ENCODE results near the gene DENND5A. TPM values are rescaled to one million over a fixed set of nuclear protein-coding genes. Genes with fewer than 3 reads are reported as not detected.

Gene DENND5A
- total RNA-seq, 1 experiment from 2014 or later: 58.0 TPM

GRCh38 chr11:9095421-9095820, 169.7 kb downstream of the DENND5A start:
- H3K9me3 Mint-ChIP-seq (ENCODE audit: unreplicated experiment): no peaks in the 10 kb centered on the region
- TF ChIP-seq CTCF (IDR thresholded peaks at IDR 0.05; ENCODE audit: insufficient read depth in 1 of 2, low read depth in 1 of 2, low read length in 1 of 2, severe bottlenecking in 1 of 2, unreplicated experiment in 1 of 2): peak in 1 of 2 experiments; percentile 6
- no peaks in the 10 kb centered on the region for H3K36me3 Mint-ChIP-seq (ENCODE audit: insufficient read depth, unreplicated experiment)
- Histone ChIP-seq H3K9me3 (peaks cover 2% of the 10 kb centered on the region; the same call in 1 of the 2 replicates), H3K36me3 (ENCODE audit: control insufficient read depth, insufficient read depth, low read length) (no peaks in the 10 kb centered on the region), H3K27me3 (replicated peaks; ENCODE audit: control insufficient read depth, insufficient read depth, low read length) (no peaks in the 10 kb centered on the region), H3K4me1 (no peaks in the 10 kb centered on the region), H3K4me3 (ENCODE audit: low read depth, low read length) (no peak overlapping the region)
- no peak overlapping the region for H3K27ac Mint-ChIP-seq (ENCODE audit: unreplicated experiment)
- DNase-seq: no peak
- intact Hi-C loops (cut with micrococcal nuclease; ENCODE audit: unreplicated experiment): no loop called here
- ChIA-PET CTCF (interaction anchor here (0.7 to 1.9 kb wide), 4 partner anchors 19 to 80 kb away, joined by 3 to 9 read pairs (median 4); no protein-coding TSS in a partner anchor), POLR2A (no interaction called here)
- H3K4me1 Mint-ChIP-seq (ENCODE audit: low read depth, unreplicated experiment): peaks cover 11% of the 10 kb centered on the region
- no peak overlapping the region for H3K4me3 Mint-ChIP-seq (ENCODE audit: unreplicated experiment)
- no peaks in the 10 kb centered on the region for H3K27me3 Mint-ChIP-seq (ENCODE audit: insufficient read depth, unreplicated experiment)
- no TSS peak for BruUV-seq (replicated peaks)

GRCh38 chr11:9094420-9094819, 170.7 kb downstream of the DENND5A start:
- BruUV-seq (replicated peaks): no TSS peak
- Mint-ChIP-seq H3K9me3 (ENCODE audit: unreplicated experiment) (no peaks in the 10 kb centered on the region), H3K4me3 (ENCODE audit: unreplicated experiment) (no peak overlapping the region), H3K36me3 (ENCODE audit: insufficient read depth, unreplicated experiment) (no peaks in the 10 kb centered on the region), H3K27me3 (ENCODE audit: insufficient read depth, unreplicated experiment) (no peaks in the 10 kb centered on the region), H3K27ac (ENCODE audit: unreplicated experiment) (no peak overlapping the region), H3K4me1 (ENCODE audit: low read depth, unreplicated experiment) (peaks cover 11% of the 10 kb centered on the region)
- H3K4me3 ChIP-seq (ENCODE audit: low read depth, low read length): no peak overlapping the region
- ChIA-PET POLR2A (no interaction called here), CTCF (interaction anchor here (1.5 kb wide), 1 partner anchor 43 kb away, joined by 5 read pairs; no protein-coding TSS in a partner anchor)
- DNase-seq: no peak
- H3K36me3 ChIP-seq (ENCODE audit: control insufficient read depth, insufficient read depth, low read length): no peaks in the 10 kb centered on the region
- no peaks in the 10 kb centered on the region for H3K4me1 ChIP-seq
- no peaks in the 10 kb centered on the region for H3K27me3 ChIP-seq (replicated peaks; ENCODE audit: control insufficient read depth, insufficient read depth, low read length)
- intact Hi-C loops (cut with micrococcal nuclease; ENCODE audit: unreplicated experiment): no loop called here
- H3K9me3 ChIP-seq: peaks cover 2% of the 10 kb centered on the region; the same call in 1 of the 2 replicates
- no peak for TF ChIP-seq CTCF (IDR thresholded peaks at IDR 0.05; ENCODE audit: insufficient read depth in 1 of 2, low read depth in 1 of 2, low read length in 1 of 2, severe bottlenecking in 1 of 2, unreplicated experiment in 1 of 2)

GRCh38 chr11:9092853-9093778, 172.0 kb downstream of the DENND5A start:
- BruUV-seq (replicated peaks): no TSS peak

More at GRCh38 chr11:9092853-9093778, 172.0 kb downstream of the DENND5A start:
- Histone ChIP-seq H3K36me3 (ENCODE audit: control insufficient read depth, insufficient read depth, low read length) (no peaks in the 10 kb centered on the region), H3K4me1 (no peaks in the 10 kb centered on the region), H3K4me3 (ENCODE audit: low read depth, low read length) (no peak overlapping the region), H3K9me3 (peaks cover 2% of the 10 kb centered on the region; the same call in 1 of the 2 replicates), H3K27me3 (replicated peaks; ENCODE audit: control insufficient read depth, insufficient read depth, low read length) (no peaks in the 10 kb centered on the region)
- DNase-seq: no peak
- POLR2A ChIA-PET: no interaction called here
- peaks cover 11% of the 10 kb centered on the region for H3K4me1 Mint-ChIP-seq (ENCODE audit: low read depth, unreplicated experiment)
- TF ChIP-seq CTCF (IDR thresholded peaks at IDR 0.05; ENCODE audit: insufficient read depth in 1 of 2, low read depth in 1 of 2, low read length in 1 of 2, severe bottlenecking in 1 of 2, unreplicated experiment in 1 of 2): peak in 1 of 2 experiments; percentile 11
- CTCF ChIA-PET: interaction anchor here (1.0 to 1.7 kb wide), 2 partner anchors 45 to 77 kb away, joined by 3 to 9 read pairs; no protein-coding TSS in a partner anchor
- no peak overlapping the region for H3K27ac Mint-ChIP-seq (ENCODE audit: unreplicated experiment)
- H3K27me3 Mint-ChIP-seq (ENCODE audit: insufficient read depth, unreplicated experiment): no peaks in the 10 kb centered on the region
- H3K4me3 Mint-ChIP-seq (ENCODE audit: unreplicated experiment): no peak overlapping the region
- intact Hi-C loops (cut with micrococcal nuclease; ENCODE audit: unreplicated experiment): no loop called here
- H3K36me3 Mint-ChIP-seq (ENCODE audit: insufficient read depth, unreplicated experiment): no peaks in the 10 kb centered on the region
- no peaks in the 10 kb centered on the region for H3K9me3 Mint-ChIP-seq (ENCODE audit: unreplicated experiment)

Measured in Caco-2 (cell line).